Stimulated activated CD8-positive, alpha-beta memory T cell treated with anti-CD3 and anti-CD28 coated beads, Interleukin-2, amount 100 ng/mL, for 1 hour (primary cell): Measurements from ENCODE around the gene OLFML1.

Experiments used
- DNase-seq, 2 donors: peaks; one replicate each; pipeline ENCODE4 v3.0.0-alpha.2; 2020; ENCODE audit warnings: low read depth in 2 of 2

Gene OLFML1

GRCh38 chr11:7559398-7560283, 74.3 kb downstream of the OLFML1 start:
- DNase-seq: no peak
